ENCODE measurements around the gene CMTM8. TPM values are rescaled to one million over a fixed set of nuclear protein-coding genes. Genes with fewer than 3 reads are reported as not detected.

CMTM8 gene
- total and polyA plus RNA-seq, 2 donors (not counting 1 experiment from before 2014, with no cell fraction given) = under 0.01 to 0.50 TPM

DNA sequence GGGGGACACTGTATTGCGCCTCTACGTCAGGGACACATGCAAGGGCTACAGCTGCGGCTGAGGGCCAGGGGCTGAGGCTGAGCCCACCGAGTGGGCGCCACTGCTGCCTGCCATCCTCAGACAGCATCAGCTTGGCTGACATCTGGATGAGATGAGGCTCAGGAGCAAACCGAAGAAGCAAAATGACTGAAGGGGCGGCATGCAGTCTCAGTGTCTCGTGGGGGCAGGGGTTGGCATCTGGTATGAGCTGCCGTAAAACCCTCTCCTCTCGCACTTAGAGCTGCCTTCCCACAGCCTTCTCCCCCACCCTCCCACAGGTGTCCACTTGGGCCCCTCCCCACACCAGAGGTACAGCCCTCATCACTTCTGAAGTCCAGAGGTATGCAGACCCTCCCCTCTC is 129.0 kb downstream of the CMTM8 start:
- no peaks in the 10 kb centered on the region for H4K20me1 ChIP-seq (ENCODE audit: control insufficient read depth, extremely low read depth, insufficient read depth, low read length)
- no peak for TF ChIP-seq EZH2 (IDR thresholded peaks at IDR 0.05; ENCODE audit: low read length, missing control alignments)
- TF ChIP-seq, protein P1, sequence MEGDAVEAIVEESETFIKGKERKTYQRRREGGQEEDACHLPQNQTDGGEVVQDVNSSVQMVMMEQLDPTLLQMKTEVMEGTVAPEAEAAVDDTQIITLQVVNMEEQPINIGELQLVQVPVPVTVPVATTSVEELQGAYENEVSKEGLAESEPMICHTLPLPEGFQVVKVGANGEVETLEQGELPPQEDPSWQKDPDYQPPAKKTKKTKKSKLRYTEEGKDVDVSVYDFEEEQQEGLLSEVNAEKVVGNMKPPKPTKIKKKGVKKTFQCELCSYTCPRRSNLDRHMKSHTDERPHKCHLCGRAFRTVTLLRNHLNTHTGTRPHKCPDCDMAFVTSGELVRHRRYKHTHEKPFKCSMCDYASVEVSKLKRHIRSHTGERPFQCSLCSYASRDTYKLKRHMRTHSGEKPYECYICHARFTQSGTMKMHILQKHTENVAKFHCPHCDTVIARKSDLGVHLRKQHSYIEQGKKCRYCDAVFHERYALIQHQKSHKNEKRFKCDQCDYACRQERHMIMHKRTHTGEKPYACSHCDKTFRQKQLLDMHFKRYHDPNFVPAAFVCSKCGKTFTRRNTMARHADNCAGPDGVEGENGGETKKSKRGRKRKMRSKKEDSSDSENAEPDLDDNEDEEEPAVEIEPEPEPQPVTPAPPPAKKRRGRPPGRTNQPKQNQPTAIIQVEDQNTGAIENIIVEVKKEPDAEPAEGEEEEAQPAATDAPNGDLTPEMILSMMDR (conservative IDR thresholded peaks at IDR 0.05 in 1 of 2, IDR thresholded peaks at IDR 0.05 in 1 of 2; ENCODE audit: low read depth in 1 of 2, low read length in 2 of 2) = no peak
- no peak overlapping the region for H3K4me2 ChIP-seq (ENCODE audit: extremely low read depth, insufficient read depth, low read length)
- H3K27me3 ChIP-seq (ENCODE audit: control insufficient read depth, insufficient read depth, low read length) = peaks cover 2% of the 10 kb centered on the region
- no peak for DNase-seq (ENCODE audit: low read depth in 2 of 2)
- H3K36me3 ChIP-seq (ENCODE audit: control insufficient read depth, insufficient read depth, low read length) = no peaks in the 10 kb centered on the region
- no peak overlapping the region for H3K9ac ChIP-seq (ENCODE audit: insufficient read depth, low read length)
- no peaks in the 10 kb centered on the region for H3K79me2 ChIP-seq (ENCODE audit: control insufficient read depth, insufficient read depth, low read length)
- no peaks in the 10 kb centered on the region for H3K4me1 ChIP-seq (ENCODE audit: control insufficient read depth, extremely low read depth, insufficient read depth, low read length)
- H3K4me3 ChIP-seq (replicated peaks in 1 of 4; ENCODE audit: control extremely low read depth in 1 of 4, insufficient read depth in 1 of 4, low read depth in 3 of 4, low read length in 4 of 4) = no peak overlapping the region
- no peak overlapping the region for H2AFZ ChIP-seq (ENCODE audit: low read length)
- H3K27ac ChIP-seq (ENCODE audit: insufficient read depth, low read length) = no peak overlapping the region
- H3K9me3 ChIP-seq (ENCODE audit: control insufficient read depth, insufficient read depth, low read depth, low read length) = no peaks in the 10 kb centered on the region

DNA sequence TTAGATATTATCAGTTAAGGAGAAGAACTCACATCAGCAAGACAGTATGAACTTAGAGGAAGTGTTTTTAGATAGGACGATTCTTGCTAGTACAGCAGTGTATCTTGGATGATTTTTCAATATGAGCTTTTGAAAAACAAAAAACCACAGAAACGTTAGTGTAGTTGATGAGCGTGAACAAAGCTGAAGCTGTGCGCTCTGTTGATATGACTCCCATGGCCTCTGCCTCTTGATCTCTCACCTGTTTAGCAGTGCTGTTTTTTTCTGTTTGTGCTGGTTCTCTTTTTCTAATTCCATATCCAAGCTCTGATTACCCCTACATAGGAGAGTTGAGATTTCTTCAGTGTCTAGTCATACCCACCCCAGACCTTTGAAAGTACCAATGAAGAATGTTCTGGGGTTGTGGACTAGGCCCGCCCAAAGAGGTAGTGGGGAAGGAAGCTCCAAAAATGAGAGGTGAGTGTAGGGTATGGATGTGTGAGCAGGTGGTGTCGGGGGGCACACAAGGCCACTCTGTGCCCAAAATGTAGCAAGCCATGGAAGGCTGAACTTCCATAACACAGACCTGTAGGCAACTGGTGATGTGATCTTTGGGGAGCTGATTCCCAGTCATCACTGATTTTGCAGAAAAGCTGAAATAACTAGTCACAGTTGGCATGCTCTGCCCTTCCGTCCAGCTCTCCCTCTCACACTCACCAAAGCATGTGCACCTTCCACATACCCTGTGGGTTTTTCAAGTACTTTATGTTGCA is 133.2 kb downstream of the CMTM8 start:
- Histone ChIP-seq H3K9ac (ENCODE audit: insufficient read depth, low read length) (no peak overlapping the region), H3K79me2 (ENCODE audit: control insufficient read depth, insufficient read depth, low read length) (no peaks in the 10 kb centered on the region), H4K20me1 (ENCODE audit: control insufficient read depth, extremely low read depth, insufficient read depth, low read length) (no peaks in the 10 kb centered on the region), H3K4me1 (ENCODE audit: control insufficient read depth, extremely low read depth, insufficient read depth, low read length) (no peaks in the 10 kb centered on the region), H3K27me3 (ENCODE audit: control insufficient read depth, insufficient read depth, low read length) (no peaks in the 10 kb centered on the region), H3K9me3 (ENCODE audit: control insufficient read depth, insufficient read depth, low read depth, low read length) (no peaks in the 10 kb centered on the region), H3K36me3 (ENCODE audit: control insufficient read depth, insufficient read depth, low read length) (no peaks in the 10 kb centered on the region), H3K27ac (ENCODE audit: insufficient read depth, low read length) (no peak overlapping the region), H3K4me2 (ENCODE audit: extremely low read depth, insufficient read depth, low read length) (no peak overlapping the region), H2AFZ (ENCODE audit: low read length) (no peak overlapping the region), H3K4me3 (replicated peaks in 1 of 4; ENCODE audit: control extremely low read depth in 1 of 4, insufficient read depth in 1 of 4, low read depth in 3 of 4, low read length in 4 of 4) (no peak overlapping the region)
- DNase-seq (ENCODE audit: low read depth in 2 of 2) = no peak
- TF ChIP-seq, protein P1 (conservative IDR thresholded peaks at IDR 0.05 in 1 of 2, IDR thresholded peaks at IDR 0.05 in 1 of 2; ENCODE audit: low read depth in 1 of 2, low read length in 2 of 2) = no peak
- no peak for TF ChIP-seq EZH2 (IDR thresholded peaks at IDR 0.05; ENCODE audit: low read length, missing control alignments)

DNA sequence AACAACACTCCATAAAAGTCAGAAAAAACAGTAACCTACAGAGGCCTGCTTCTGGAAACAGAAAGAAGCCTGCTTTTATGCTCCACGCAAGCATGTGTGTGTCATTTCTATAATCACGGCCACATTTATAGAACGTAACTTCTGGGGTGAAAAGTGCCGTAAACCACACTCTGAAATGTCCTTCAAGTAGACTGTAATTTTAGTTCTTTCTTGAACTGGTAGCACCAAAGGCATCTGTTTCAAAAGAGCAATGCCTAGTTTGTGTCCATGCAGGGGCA is 133.7 kb downstream of the CMTM8 start:
- Histone ChIP-seq H3K4me3 (replicated peaks in 1 of 4; ENCODE audit: control extremely low read depth in 1 of 4, insufficient read depth in 1 of 4, low read depth in 3 of 4, low read length in 4 of 4) (no peak overlapping the region), H2AFZ (ENCODE audit: low read length) (no peak overlapping the region), H3K36me3 (ENCODE audit: control insufficient read depth, insufficient read depth, low read length) (no peaks in the 10 kb centered on the region), H3K27ac (ENCODE audit: insufficient read depth, low read length) (no peak overlapping the region), H3K9ac (ENCODE audit: insufficient read depth, low read length) (no peak overlapping the region), H3K4me1 (ENCODE audit: control insufficient read depth, extremely low read depth, insufficient read depth, low read length) (no peaks in the 10 kb centered on the region), H3K9me3 (ENCODE audit: control insufficient read depth, insufficient read depth, low read depth, low read length) (no peaks in the 10 kb centered on the region), H4K20me1 (ENCODE audit: control insufficient read depth, extremely low read depth, insufficient read depth, low read length) (no peaks in the 10 kb centered on the region), H3K79me2 (ENCODE audit: control insufficient read depth, insufficient read depth, low read length) (no peaks in the 10 kb centered on the region), H3K4me2 (ENCODE audit: extremely low read depth, insufficient read depth, low read length) (no peak overlapping the region), H3K27me3 (ENCODE audit: control insufficient read depth, insufficient read depth, low read length) (no peaks in the 10 kb centered on the region)
- TF ChIP-seq, protein P1 (conservative IDR thresholded peaks at IDR 0.05 in 1 of 2, IDR thresholded peaks at IDR 0.05 in 1 of 2; ENCODE audit: low read depth in 1 of 2, low read length in 2 of 2) = no peak
- TF ChIP-seq EZH2 (IDR thresholded peaks at IDR 0.05; ENCODE audit: low read length, missing control alignments) = no peak
- no peak for DNase-seq (ENCODE audit: low read depth in 2 of 2)

All from fibroblast of lung (primary cell).